ENCODE measurements around the gene NFIB. TPM values are rescaled to one million over a fixed set of nuclear protein-coding genes. Genes with fewer than 3 reads are reported as not detected.

NFIB gene
- polyA plus RNA-seq, 3 donors = not detected

GRCh38 chr9:14318934-14319580 lies 5.1 kb upstream of the NFIB start:
- DNase-seq = no peak
- Histone ChIP-seq H3K27ac (ENCODE audit: low read depth in 1 of 2, low read length in 2 of 2) (no peak overlapping the region), H3K9ac (ENCODE audit: insufficient read depth, low read length, poor library complexity, severe bottlenecking) (no peak overlapping the region), H3K9me3 (replicated peaks in 1 of 2; ENCODE audit: control insufficient read depth in 1 of 2, insufficient read depth in 1 of 2, low read length in 2 of 2) (peaks cover 0 to 34% of the 10 kb centered on the region in 2 donors), H2AFZ (ENCODE audit: insufficient read depth, low read depth, low read length, poor library complexity, severe bottlenecking) (no peak overlapping the region), H3K36me3 (replicated peaks in 1 of 2; ENCODE audit: control insufficient read depth in 1 of 2, insufficient read depth in 2 of 2, low read length in 2 of 2) (no peaks in the 10 kb centered on the region), H3K79me2 (ENCODE audit: insufficient read depth, low read length) (no peaks in the 10 kb centered on the region), H3K4me1 (ENCODE audit: control insufficient read depth in 1 of 2, insufficient read depth in 2 of 2, low read length in 2 of 2) (peaks cover 18 to 27% of the 10 kb centered on the region in 2 donors), H3K27me3 (ENCODE audit: control insufficient read depth in 2 of 2, insufficient read depth in 2 of 2, low read length in 2 of 2) (peaks cover 77 to 88% of the 10 kb centered on the region in 2 donors), H3K4me2 (replicated peaks; ENCODE audit: extremely low read depth, low read length, poor library complexity, severe bottlenecking) (no peak overlapping the region), H4K20me1 (ENCODE audit: insufficient read depth, low read length) (no peaks in the 10 kb centered on the region), H3K4me3 (replicated peaks in 1 of 3; ENCODE audit: low read depth in 2 of 3, low read length in 3 of 3) (no peak overlapping the region)
- peaks cover 79 to 93% (median 81%) of the 10 kb centered on the region in 3 donors for H3K27me3 Mint-ChIP-seq (ENCODE audit: low read depth in 3 of 3)
- peaks cover 9 to 47% (median 33%) of the 10 kb centered on the region in 7 donors for H3K9me3 Mint-ChIP-seq
- H3K36me3 Mint-ChIP-seq = peaks cover 10 to 11% of the 10 kb centered on the region in 2 donors
- H3K4me3 Mint-ChIP-seq = peak overlapping the region in 1 of 2 donors; percentile 69
- intact Hi-C loops (cut with micrococcal nuclease) = no loop called here
- TF ChIP-seq, protein P1, sequence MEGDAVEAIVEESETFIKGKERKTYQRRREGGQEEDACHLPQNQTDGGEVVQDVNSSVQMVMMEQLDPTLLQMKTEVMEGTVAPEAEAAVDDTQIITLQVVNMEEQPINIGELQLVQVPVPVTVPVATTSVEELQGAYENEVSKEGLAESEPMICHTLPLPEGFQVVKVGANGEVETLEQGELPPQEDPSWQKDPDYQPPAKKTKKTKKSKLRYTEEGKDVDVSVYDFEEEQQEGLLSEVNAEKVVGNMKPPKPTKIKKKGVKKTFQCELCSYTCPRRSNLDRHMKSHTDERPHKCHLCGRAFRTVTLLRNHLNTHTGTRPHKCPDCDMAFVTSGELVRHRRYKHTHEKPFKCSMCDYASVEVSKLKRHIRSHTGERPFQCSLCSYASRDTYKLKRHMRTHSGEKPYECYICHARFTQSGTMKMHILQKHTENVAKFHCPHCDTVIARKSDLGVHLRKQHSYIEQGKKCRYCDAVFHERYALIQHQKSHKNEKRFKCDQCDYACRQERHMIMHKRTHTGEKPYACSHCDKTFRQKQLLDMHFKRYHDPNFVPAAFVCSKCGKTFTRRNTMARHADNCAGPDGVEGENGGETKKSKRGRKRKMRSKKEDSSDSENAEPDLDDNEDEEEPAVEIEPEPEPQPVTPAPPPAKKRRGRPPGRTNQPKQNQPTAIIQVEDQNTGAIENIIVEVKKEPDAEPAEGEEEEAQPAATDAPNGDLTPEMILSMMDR (IDR thresholded peaks at IDR 0.05) = no peak
- peaks cover 21% of the 10 kb centered on the region for H3K4me1 Mint-ChIP-seq
- 80% methylated on average over 1 of the region's 4 CpGs for WGBS (ENCODE audit: insufficient coverage)
- no peak overlapping the region for H3K27ac Mint-ChIP-seq

DNA sequence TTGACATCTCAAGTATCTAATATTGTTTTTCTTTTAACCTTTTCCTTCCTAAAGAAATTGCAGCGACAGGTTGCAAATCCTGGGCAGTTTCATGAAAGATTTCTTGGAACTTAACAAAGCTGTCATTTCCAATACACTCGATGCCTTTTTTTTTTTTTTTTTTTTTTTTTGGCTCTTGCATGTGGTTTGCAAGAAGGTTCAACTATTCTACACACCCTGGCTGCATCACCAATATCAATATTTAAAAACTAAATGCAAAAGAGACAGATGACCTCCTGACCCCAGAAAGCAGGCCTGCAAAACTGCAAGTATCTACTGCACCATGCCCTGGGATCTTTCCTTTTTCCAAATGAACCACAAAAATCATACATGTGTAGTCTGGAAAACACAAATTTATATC lies 4.4 kb upstream of the NFIB start:
- Mint-ChIP-seq H3K36me3 (peaks cover 10 to 14% of the 10 kb centered on the region in 2 donors), H3K4me3 (peak overlapping the region in 1 of 2 donors; percentile 69), H3K27ac (no peak overlapping the region), H3K4me1 (peaks cover 24% of the 10 kb centered on the region), H3K27me3 (ENCODE audit: low read depth in 3 of 3) (peaks cover 79 to 93% (median 81%) of the 10 kb centered on the region in 3 donors), H3K9me3 (peaks cover 9 to 46% (median 33%) of the 10 kb centered on the region in 7 donors)
- Histone ChIP-seq H3K79me2 (ENCODE audit: insufficient read depth, low read length) (no peaks in the 10 kb centered on the region), H3K27ac (ENCODE audit: low read depth in 1 of 2, low read length in 2 of 2) (no peak overlapping the region), H3K27me3 (ENCODE audit: control insufficient read depth in 2 of 2, insufficient read depth in 2 of 2, low read length in 2 of 2) (peaks cover 73 to 85% of the 10 kb centered on the region in 2 donors), H3K4me1 (ENCODE audit: control insufficient read depth in 1 of 2, insufficient read depth in 2 of 2, low read length in 2 of 2) (peaks cover 18 to 31% of the 10 kb centered on the region in 2 donors), H3K4me3 (replicated peaks in 1 of 3; ENCODE audit: low read depth in 2 of 3, low read length in 3 of 3) (no peak overlapping the region), H3K4me2 (replicated peaks; ENCODE audit: extremely low read depth, low read length, poor library complexity, severe bottlenecking) (no peak overlapping the region), H3K9ac (ENCODE audit: insufficient read depth, low read length, poor library complexity, severe bottlenecking) (no peak overlapping the region), H4K20me1 (ENCODE audit: insufficient read depth, low read length) (no peaks in the 10 kb centered on the region), H3K36me3 (replicated peaks in 1 of 2; ENCODE audit: control insufficient read depth in 1 of 2, insufficient read depth in 2 of 2, low read length in 2 of 2) (no peaks in the 10 kb centered on the region), H3K9me3 (replicated peaks in 1 of 2; ENCODE audit: control insufficient read depth in 1 of 2, insufficient read depth in 1 of 2, low read length in 2 of 2) (peaks cover 0 to 34% of the 10 kb centered on the region in 2 donors), H2AFZ (ENCODE audit: insufficient read depth, low read depth, low read length, poor library complexity, severe bottlenecking) (no peak overlapping the region)
- TF ChIP-seq, protein P1 (IDR thresholded peaks at IDR 0.05) = no peak
- WGBS (ENCODE audit: insufficient coverage) = no CpG with 5 or more reads among the region's 2 CpGs
- DNase-seq = no peak
- intact Hi-C loops (cut with micrococcal nuclease) = no loop called here

All from CD14-positive monocyte (primary cell).